Stimulated activated CD8-positive, alpha-beta memory T cell treated with anti-CD3 and anti-CD28 coated beads, Interleukin-15, amount 100 ng/mL, for 4 hours (primary cell): ENCODE measurements around the gene IQGAP1.
A peak's percentile ranks its signal among the peaks of the same experiment; 100 is the strongest.

Source experiments
- DNase-seq, 2 donors: peaks; one replicate each; pipeline ENCODE4 v3.0.0-alpha.2; 2020; ENCODE audit warnings: low read depth in 2 of 2

Gene IQGAP1

GRCh38 chr15:90365414-90366055 lies 22.5 kb upstream of the IQGAP1 start:
- no peak for DNase-seq

- DNase-seq: no peak
Measured at GRCh38 chr15:90367576-90367975, 20.5 kb upstream of the IQGAP1 start.

GRCh38 chr15:90375071-90375470 lies 13.0 kb upstream of the IQGAP1 start:
- DNase-seq: no peak

- DNase-seq: peak; percentile 25 to 45
Measured at GRCh38 chr15:90376789-90377188, 11.3 kb upstream of the IQGAP1 start.

GRCh38 chr15:90379263-90379662 lies 8.8 kb upstream of the IQGAP1 start:
- no peak for DNase-seq

- DNase-seq: no peak
Measured at GRCh38 chr15:90381515-90381914, 6.5 kb upstream of the IQGAP1 start.

- no peak for DNase-seq
Measured at GRCh38 chr15:90382320-90382719, 5.7 kb upstream of the IQGAP1 start.

- DNase-seq: no peak
Measured at GRCh38 chr15:90386221-90386620, 1.8 kb upstream of the IQGAP1 start.

GRCh38 chr15:90388462-90389380 lies 679 bp downstream of the IQGAP1 start:
- DNase-seq: peak; percentile 15 to 29

- DNase-seq: no peak
Measured at GRCh38 chr15:90389513-90389912, 1.5 kb downstream of the IQGAP1 start.

GRCh38 chr15:90393040-90393439 lies 5.0 kb downstream of the IQGAP1 start:
- no peak for DNase-seq

- DNase-seq: no peak
Measured at GRCh38 chr15:90394074-90394473, 6.0 kb downstream of the IQGAP1 start.

GRCh38 chr15:90394748-90395442 lies 6.9 kb downstream of the IQGAP1 start:
- DNase-seq: no peak

GRCh38 chr15:90396321-90396720 lies 8.3 kb downstream of the IQGAP1 start:
- no peak for DNase-seq

- DNase-seq: no peak
Measured at GRCh38 chr15:90400005-90400758, 12.1 kb downstream of the IQGAP1 start.

GRCh38 chr15:90400759-90401314 lies 12.8 kb downstream of the IQGAP1 start:
- DNase-seq: peak; percentile 21 to 41

GRCh38 chr15:90401495-90401894 lies 13.5 kb downstream of the IQGAP1 start:
- DNase-seq: no peak

- DNase-seq: no peak
Measured at GRCh38 chr15:90402223-90402622, 14.2 kb downstream of the IQGAP1 start.

- no peak for DNase-seq
Measured at GRCh38 chr15:90402767-90403166, 14.7 kb downstream of the IQGAP1 start.

GRCh38 chr15:90405055-90405607 lies 17.1 kb downstream of the IQGAP1 start:
- DNase-seq: no peak

GRCh38 chr15:90407336-90407735 lies 19.3 kb downstream of the IQGAP1 start:
- DNase-seq: no peak
